SH-SY5Y (cell line): ENCODE data around the gene MPPED1.

Source experiments
- GATA2 ChIP-seq: IDR thresholded peaks from 2 replicates; pipeline ENCODE4 v1.6.1; 2011; ENCODE audit warnings: mild to moderate bottlenecking, low read depth, low read length
- GATA3 ChIP-seq: IDR thresholded peaks from 2 replicates; pipeline ENCODE4 v1.6.1; 2011; ENCODE audit warnings: low read depth, mild to moderate bottlenecking, low read length, moderate library complexity

DNA sequence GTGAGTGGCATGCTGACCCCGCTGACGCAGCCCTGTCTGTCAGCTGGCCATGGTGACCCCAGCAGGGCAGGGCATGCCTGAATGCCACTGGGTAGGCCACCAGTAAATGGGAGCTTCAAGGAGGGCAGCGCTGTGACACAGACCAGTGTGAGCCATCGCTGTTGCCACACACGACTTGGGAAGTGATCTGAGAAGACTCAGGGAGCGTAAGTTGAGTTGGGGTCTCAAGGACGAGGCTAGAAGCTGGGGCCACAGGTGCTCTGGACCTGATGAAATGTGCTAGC lies 28.2 kb downstream of the MPPED1 start:
- TF ChIP-seq GATA3 (no peak), GATA2 (no peak)
